Measurements from ENCODE around the gene PNMA6E.

GRCh38 chrX:153395613-153396319 is 5.4 kb downstream of the PNMA6E start:
- TF ChIP-seq CTCF (conservative IDR thresholded peaks at IDR 0.05; ENCODE audit: low read depth in 2 of 2), result no peak
- no peak for TF ChIP-seq ZNF462 (CRISPR knock-in tag; IDR thresholded peaks at IDR 0.05)
- TF ChIP-seq NANOG (IDR thresholded peaks at IDR 0.05; ENCODE audit: borderline replicate concordance), result no peak
- TF ChIP-seq REST (IDR thresholded peaks at IDR 0.05; ENCODE audit: unreplicated experiment), result no peak
